GM03348 (cell line): ENCODE measurements around the gene PPP4R4.
"Not testable (repeated sequence)": the region's sequence is repeated elsewhere in the genome, so short reads cannot be mapped to it uniquely, and the experiment has no call there.

ENCODE experiments used
- DNase-seq: peaks from one replicate; pipeline ENCODE4 v3.0.0; 2012; ENCODE audit warnings: low spot score

PPP4R4 gene

DNA sequence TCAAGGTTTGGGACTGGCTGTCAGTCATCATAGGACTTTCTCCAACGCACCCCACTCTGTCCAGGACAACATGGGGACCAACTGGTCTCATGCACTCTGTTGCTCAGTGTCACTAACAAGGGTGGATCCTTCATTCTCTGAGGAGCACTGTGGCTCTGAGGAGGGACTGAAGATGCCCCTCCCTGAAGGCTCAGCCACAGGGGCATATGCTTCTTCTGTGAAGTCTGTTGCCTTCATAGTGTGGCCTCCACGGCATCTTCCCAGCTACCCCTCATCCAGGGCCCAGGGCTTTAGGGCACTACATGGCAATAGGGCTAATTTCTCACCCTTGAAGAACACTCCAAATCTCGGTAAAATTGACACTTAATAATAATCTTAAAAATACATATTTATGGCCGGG lies 30.4 kb upstream of the PPP4R4 start:
- DNase-seq: no peak

DNA sequence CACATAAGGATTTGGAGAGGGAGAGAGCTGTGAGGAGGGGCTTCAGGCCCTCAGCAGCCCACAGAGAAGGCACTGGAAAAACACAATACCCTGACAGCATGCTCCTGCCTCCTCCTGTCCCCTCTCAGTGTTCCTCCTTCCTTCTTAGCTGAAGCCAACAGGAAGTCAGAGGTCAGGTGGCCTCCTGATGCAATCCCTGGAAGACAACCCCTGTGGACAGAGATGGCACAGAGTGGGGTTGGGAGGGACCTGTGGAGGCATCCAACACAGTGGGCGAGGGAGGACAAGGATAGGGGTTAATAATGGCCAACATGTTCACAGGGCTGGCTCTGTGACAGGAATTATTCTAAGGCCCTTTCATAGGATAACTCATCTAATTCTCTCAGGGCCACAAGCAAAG lies 29.4 kb upstream of the PPP4R4 start:
- DNase-seq: no peak

GRCh38 chr14:94145902-94146527 lies 28.1 kb upstream of the PPP4R4 start:
- no peak for DNase-seq

DNA sequence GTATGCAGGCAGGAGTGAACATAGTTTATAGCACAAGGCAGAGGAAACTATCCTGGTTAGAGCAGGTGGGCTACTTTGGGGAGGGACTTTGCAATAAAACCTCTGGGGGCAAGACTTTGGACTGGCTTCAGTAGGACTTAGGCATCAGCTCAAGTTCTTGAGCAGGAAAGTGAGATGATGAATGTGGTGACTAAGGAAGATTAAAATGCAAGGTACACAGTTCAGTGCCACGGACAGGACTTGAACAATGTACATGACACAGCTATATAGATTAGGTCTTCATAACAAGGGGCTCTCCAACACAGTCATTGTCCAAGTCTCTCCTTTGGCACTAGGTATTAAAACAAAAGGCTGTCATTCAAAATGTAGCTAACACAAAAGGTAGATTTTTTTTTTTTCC lies 21.4 kb upstream of the PPP4R4 start:
- DNase-seq: no peak

DNA sequence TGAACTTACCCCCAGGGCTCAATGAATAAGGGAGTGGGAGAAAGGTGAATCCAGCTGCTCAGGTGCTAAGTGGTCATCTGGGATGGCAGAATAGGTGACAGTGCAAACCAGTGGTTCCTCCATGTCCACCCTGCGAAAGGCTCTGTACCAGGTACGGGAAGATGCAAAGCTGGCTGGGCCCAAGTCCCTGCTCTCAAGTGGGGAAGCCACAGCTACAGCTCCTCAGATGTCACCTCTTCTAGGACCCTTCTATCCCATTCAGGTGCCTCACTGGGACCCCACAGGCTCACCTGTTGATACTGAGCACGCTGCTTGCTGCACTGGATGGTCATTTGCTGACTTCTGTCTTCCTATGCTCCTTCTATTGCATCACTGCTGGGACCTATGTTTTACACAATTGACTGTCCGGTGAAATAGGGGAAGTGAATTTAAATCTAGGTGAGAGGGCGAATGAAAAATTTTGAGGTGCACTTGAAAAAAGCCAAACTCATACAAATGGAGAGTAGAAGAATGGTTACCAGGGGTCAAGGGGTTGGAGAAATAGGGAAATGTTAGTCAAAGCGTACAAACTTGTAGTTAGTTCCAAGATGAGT lies 20.3 kb upstream of the PPP4R4 start:
- no peak for DNase-seq

GRCh38 chr14:94156143-94156542 lies 18.0 kb upstream of the PPP4R4 start:
- DNase-seq: not testable (repeated sequence)

DNA sequence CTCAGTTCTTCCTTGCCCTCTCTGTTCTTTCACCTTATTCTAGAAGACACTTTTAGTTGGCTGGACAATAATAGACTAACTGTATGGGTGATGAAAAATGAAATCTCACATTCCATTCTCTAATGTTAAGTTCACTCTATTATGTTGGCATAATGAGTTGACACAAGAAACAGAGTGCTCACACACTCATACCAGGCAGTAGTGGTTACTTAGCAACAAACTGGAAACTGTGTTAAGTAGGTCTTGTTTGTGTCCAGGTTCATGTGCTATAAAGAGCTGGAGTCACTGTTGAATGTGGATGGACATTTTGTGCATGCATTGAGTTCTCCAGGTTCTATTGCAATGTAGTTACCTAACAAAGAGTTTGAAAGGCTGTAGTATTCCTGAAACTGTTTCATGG lies 16.9 kb upstream of the PPP4R4 start:
- no peak for DNase-seq

- DNase-seq: no peak
Observed at GRCh38 chr14:94158239-94158883, 15.8 kb upstream of the PPP4R4 start.

DNA sequence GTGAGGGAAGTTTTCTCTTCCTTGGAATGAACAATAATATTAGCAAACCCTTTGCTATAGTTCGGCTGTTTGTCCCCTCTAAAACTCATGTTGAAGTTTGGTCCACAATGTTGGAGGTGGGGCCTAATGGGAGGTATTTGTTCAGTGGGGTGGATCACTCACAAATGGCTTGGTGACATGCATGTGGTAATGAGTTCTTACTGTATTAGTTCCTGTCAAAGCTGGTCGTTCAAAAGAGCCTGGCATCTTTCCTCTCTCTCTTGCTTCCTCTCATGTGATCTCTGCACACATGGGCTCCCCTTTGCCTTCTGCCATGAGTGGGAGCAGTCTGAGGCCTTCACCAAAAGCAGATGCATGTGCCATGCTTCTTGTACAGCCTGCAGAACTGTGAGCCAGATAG lies 13.1 kb upstream of the PPP4R4 start:
- DNase-seq: no peak

GRCh38 chr14:94161981-94162380 lies 12.1 kb upstream of the PPP4R4 start:
- no peak for DNase-seq

GRCh38 chr14:94162466-94162865 lies 11.7 kb upstream of the PPP4R4 start:
- no peak for DNase-seq

DNA sequence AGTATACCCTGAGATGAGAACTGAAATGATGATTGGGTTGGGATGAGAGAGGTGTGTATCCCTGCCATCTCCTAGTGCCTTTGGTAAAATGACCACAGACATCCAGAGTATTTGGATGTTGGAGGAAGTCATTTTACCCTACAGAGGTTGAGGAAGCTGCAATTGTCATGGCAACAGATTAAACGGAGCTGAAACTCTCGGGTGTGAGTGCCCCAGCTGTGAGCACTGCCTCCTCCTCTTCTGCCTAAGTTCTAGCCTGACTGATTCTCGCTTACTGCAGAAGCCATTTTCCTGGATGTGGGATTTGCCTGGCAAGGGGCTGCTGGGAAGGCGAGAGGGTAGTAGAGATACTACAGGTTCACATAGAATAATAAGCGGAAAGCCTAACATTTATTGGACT lies 10.3 kb upstream of the PPP4R4 start:
- no peak for DNase-seq

GRCh38 chr14:94164685-94165431 lies 9.3 kb upstream of the PPP4R4 start:
- no peak for DNase-seq

GRCh38 chr14:94165744-94166143 lies 8.4 kb upstream of the PPP4R4 start:
- DNase-seq: no peak

DNA sequence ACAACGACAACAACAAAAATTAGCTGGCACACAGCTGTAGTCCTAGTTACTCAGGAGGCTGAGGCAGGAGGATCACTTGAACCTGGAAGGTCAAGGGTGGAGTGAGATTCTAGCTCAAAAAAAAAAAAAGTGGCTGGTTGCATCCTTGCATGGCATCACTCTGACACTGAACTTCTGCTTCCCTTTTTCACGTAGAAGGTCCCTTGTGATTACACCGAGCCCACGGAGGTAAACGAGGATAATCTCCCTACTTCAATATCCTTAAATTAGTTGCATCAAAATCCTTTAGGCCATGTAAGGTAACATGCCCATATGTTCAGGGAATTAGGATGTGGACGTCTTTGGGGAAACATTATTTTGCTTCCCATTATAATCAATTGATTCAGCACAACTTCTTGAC lies 4.0 kb upstream of the PPP4R4 start:
- DNase-seq: no peak

DNA sequence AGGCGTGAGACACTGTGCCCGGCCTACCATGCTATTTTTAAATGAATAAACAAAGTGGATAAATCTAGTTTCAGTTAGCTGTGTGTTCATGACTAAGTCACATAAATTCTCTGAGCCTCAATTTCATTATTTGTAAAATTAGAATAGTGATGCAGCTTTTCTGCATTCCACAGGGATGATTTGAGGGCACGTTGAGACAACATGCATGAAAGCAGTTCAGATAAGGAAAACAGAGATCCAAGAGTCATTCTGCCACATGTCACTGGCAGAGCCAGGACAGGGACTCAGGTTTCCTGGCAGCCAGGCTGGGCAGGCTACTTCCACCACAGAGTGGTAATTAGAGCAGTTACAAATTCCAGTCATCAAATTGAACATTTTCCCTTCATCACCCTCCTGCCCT lies 2.9 kb upstream of the PPP4R4 start:
- DNase-seq: peak; percentile 19

DNA sequence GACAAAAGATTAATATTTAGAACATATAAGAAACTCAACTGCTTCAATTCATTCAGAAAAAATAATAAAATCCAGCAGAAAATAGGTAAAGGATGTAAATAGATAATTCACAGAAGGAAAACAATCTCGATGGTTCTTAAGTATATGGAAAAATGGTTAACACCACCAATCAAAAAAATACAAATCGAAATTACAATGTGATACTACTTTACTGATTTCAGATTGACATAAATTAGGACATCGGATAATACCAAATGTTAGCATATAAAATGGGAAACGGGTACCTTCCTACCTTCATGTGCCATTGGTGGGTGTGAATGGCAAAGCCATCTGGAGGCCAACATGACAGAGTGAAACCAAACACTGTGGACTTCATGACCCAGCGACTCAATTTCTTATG lies 1.6 kb upstream of the PPP4R4 start:
- DNase-seq: no peak

DNA sequence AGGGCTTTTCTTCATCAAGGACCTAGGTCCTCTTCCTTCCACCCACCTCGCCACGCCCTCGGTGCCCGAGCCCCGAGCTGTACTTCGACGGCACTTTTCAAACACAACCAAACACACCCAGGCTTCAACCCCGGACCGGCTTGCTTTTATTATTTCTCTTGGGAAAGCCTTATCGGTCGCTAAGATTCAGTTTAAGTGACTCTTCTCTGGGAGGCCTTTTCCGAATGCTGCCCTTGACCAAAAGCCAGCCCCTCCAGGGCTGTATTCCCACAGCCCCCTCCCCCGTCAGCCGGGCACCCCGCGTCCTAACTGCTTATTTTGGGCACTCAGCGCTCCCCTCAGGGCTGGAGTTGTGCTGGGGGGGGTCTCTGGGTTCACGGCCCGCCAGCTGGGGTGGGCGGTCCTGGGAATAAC lies 644 bp upstream of the PPP4R4 start:
- DNase-seq: peak; percentile 7

GRCh38 chr14:94174604-94175010 lies 485 bp downstream of the PPP4R4 start:
- no peak for DNase-seq

DNA sequence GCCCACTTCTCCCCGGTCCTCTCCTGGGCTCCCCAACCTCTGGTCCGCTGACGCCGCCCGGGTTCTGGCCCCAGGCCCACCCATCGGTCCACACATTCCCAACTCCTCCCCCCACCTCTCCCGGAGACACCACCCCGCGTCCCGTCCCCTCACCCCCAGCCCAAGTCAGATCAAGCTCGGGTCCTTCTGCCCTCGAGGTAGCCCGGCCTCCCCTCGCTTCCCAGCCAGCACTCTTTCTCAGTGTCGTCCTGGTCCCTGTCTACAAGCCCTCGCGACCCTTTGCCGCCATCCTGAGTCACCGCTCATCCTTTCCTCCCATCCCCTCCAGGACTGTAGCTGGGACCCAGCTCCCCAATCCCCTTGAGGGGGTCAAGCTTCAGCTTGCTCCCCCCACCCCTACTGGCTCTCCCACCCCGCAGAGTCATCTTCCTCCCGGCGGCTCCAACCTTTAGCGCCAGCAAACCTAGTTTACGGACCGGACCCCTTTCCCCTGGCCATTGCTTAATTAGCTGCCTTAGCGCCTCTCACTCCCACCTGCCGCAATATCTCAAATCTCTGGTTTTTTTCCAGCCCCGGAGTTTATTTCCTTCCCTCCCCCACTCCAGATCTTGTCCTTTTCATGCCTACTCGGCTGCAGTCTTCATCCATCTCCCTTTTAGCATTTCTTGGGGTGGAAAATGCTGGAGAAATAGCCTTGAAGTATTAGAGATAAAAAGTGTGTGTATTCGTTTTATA lies 1.1 kb downstream of the PPP4R4 start:
- peak; percentile 10 for DNase-seq

DNA sequence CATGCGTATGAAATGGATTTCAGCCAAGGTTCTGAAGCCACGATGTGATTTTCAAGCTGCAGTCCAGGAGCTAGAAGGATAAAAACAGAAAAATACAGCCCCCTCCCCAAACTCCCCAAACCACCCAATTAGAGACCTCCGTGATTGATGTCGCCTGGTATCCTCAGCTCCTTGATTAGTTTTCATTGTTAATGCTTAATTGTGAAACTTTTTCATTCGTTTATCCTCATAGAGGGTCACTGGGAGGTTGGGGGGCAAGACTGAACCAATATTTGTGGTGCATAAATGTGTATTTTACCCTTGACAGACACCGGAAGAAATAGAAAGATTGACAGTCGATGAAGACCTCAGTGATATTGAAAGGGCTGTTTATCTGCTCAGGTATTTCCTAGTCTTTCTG lies 1.6 kb downstream of the PPP4R4 start:
- no peak for DNase-seq

DNA sequence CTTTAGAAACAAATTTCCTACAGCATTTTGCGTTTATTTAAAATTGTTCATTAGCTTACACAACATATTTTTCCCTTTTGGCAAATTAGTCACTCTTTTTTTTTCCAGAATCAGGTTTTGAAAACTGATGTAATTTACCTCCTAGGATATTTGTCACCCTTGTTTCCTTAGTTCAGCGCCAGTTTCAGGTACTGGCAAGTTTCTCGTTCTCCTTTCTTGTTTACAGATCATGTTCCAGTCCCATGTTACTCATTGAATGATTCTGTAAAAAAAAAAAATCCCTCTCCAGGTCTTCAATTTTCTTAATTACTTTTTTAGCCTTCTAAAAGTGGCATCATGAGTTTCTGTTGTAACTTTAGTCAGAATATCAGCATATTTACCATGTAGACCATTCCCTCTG lies 2.7 kb downstream of the PPP4R4 start:
- DNase-seq: no peak
